Femur (tissue), 1 donor: ENCODE measurements around the gene ACSL6.

ENCODE experiments used
- DNase-seq: peaks from one replicate; pipeline ENCODE4 v3.0.0-alpha.2; 2017

Gene ACSL6

GRCh38 chr5:132044207-132044606 lies 32.7 kb upstream of the ACSL6 start:
- no peak for DNase-seq

- DNase-seq, result no peak
Measured at GRCh38 chr5:132037353-132037752, 25.9 kb upstream of the ACSL6 start.

GRCh38 chr5:132033122-132033521 lies 21.7 kb upstream of the ACSL6 start:
- DNase-seq, result no peak

- DNase-seq, result no peak
Measured at GRCh38 chr5:132032196-132032595, 20.7 kb upstream of the ACSL6 start.

- DNase-seq, result no peak
Measured at GRCh38 chr5:132030610-132031009, 19.2 kb upstream of the ACSL6 start.

GRCh38 chr5:132029609-132030330 lies 18.3 kb upstream of the ACSL6 start:
- DNase-seq, result no peak

- DNase-seq, result no peak
Measured at GRCh38 chr5:132027027-132027426, 15.6 kb upstream of the ACSL6 start.

GRCh38 chr5:132026516-132027008 lies 15.1 kb upstream of the ACSL6 start:
- no peak for DNase-seq

- DNase-seq, result no peak
Measured at GRCh38 chr5:132025403-132025971, 14.0 kb upstream of the ACSL6 start.

- no peak for DNase-seq
Measured at GRCh38 chr5:132024789-132025402, 13.4 kb upstream of the ACSL6 start.

GRCh38 chr5:132024117-132024435 lies 12.6 kb upstream of the ACSL6 start:
- no peak for DNase-seq

- no peak for DNase-seq
Measured at GRCh38 chr5:132023258-132024116, 12.0 kb upstream of the ACSL6 start.

- DNase-seq, result no peak
Measured at GRCh38 chr5:132022737-132023136, 11.3 kb upstream of the ACSL6 start.

GRCh38 chr5:132021654-132022053 lies 10.2 kb upstream of the ACSL6 start:
- DNase-seq, result no peak

- DNase-seq, result no peak
Measured at GRCh38 chr5:132020568-132021339, 9.3 kb upstream of the ACSL6 start.

- no peak for DNase-seq
Measured at GRCh38 chr5:132019857-132020555, 8.5 kb upstream of the ACSL6 start.

- DNase-seq, result no peak
Measured at GRCh38 chr5:132019337-132019736, 7.9 kb upstream of the ACSL6 start.

- DNase-seq, result no peak
Measured at GRCh38 chr5:132017738-132018625, 6.5 kb upstream of the ACSL6 start.

GRCh38 chr5:132017316-132017715 lies 5.9 kb upstream of the ACSL6 start:
- DNase-seq, result no peak

- DNase-seq, result no peak
Measured at GRCh38 chr5:132016721-132017250, 5.3 kb upstream of the ACSL6 start.

GRCh38 chr5:132013711-132014110 lies 2.3 kb upstream of the ACSL6 start:
- DNase-seq, result no peak
